ENCODE measurements around the gene ANAPC5.
"Not testable (repeated sequence)": the region's sequence is repeated elsewhere in the genome, so short reads cannot be mapped to it uniquely, and the experiment has no call there.

Gene ANAPC5

DNA sequence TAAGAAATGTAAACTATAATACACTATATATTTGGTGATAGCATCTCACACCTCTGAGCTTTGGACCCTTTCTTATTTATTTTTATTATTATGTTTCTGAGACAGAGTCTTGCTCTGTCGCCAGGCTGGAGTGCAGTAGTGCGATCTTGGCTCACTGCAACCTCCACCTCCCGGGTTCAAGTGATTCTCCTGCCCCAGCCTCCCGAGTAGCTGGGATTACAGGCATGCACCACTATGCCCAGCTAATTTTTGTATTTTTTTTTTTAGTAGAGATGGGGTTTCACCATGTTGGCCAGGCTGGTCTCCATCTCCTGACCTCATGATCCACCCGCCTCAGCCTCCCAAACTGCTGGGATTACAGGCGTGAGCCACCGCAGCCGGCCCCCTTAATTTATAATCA is 44.8 kb downstream of the ANAPC5 start:
- not testable (repeated sequence) for FAIRE-seq

- no peak for FAIRE-seq
Observed at GRCh38 chr12:121304306-121304705, 47.9 kb downstream of the ANAPC5 start.

GRCh38 chr12:121301876-121302275 is 50.3 kb downstream of the ANAPC5 start:
- FAIRE-seq: no peak

DNA sequence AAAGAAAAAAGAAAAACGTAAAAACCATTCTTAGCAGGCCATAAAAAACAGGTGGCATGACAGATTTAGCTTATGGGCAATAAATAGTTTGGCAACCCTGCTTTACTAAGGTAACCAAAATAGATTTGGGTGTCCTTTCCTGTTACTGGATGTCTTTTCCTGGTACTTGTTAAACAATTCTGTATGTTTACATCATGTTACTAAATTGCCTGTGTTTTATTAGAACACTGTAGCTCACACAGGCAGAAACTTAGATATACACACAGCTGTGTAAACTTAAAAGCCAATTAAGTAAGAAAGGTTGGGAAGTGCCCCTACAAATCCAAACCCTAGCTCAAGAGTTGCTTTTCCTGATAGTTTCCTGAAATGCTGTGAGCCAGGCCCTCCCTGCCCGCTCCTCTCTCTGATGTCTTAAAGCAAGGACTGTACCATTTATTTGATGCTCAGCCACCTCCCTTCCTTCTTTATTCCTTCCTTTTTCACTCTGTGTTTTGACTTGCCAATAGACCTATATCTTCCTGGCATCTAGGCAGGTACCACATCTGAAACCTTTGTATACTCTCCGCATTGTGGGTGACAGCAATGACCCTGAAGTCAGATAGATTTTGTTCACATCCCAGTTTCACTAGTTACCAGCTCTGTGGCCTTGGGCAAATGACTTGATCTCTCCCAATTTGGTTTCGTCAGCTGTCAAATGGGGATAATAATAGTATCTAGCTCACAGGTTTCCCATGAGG is 52.0 kb downstream of the ANAPC5 start:
- no peak for FAIRE-seq

DNA sequence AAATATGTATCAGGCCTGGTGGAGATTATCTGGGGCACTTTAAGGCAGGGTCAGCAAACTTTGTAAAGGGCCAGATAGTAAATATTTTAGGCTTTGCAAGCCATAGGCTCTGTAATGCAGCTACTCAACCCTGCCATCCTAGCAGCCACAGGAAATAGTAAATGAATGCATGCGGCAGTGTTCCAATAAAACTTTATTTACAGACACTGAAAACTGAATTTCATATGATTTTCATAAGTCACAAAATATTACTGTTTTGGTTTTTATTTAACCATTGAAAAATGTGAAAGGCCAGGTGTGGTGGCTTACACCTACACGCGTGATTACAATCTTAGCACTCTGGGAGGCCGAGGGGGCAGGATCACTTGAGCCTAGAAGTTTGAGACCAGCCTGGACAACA is 52.5 kb downstream of the ANAPC5 start:
- no peak for FAIRE-seq

- FAIRE-seq: not testable (repeated sequence)
Observed at GRCh38 chr12:121298411-121298810, 53.8 kb downstream of the ANAPC5 start.

DNA sequence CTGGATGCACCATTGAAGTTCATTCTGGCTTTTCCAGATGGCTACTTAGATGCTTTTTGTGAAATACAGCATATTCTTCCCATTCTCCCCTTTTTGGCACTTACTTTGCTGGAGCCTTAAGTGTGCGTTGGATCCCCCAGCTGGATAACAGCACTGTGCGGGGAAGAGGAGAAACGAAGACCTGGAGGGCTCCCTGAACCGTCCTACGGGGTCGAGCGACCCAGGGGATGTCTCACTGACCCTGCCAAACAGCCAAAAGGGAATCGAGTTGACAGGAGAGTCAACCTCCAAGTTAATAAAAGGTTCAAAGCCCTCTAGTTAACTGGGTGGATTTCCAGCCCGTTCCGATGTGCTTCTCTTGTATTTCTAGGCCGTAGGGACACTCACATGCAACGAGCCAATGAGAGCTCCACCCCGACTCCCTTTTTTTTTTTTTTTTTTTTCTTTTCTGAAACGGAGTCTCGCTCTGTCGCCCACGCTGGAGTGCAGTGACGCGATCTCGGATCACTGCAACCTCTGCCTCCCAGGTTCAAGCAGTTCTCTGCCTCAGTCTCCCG is 54.7 kb downstream of the ANAPC5 start:
- no peak for FAIRE-seq

- no peak for FAIRE-seq
Observed at GRCh38 chr12:121296618-121297434, 55.4 kb downstream of the ANAPC5 start, which contains the start of gene CAMKK2. CAMKK2 (minus strand) TSS chr12:121296709; CDS start chr12:121274526, 22,183 bp downstream.

DNA sequence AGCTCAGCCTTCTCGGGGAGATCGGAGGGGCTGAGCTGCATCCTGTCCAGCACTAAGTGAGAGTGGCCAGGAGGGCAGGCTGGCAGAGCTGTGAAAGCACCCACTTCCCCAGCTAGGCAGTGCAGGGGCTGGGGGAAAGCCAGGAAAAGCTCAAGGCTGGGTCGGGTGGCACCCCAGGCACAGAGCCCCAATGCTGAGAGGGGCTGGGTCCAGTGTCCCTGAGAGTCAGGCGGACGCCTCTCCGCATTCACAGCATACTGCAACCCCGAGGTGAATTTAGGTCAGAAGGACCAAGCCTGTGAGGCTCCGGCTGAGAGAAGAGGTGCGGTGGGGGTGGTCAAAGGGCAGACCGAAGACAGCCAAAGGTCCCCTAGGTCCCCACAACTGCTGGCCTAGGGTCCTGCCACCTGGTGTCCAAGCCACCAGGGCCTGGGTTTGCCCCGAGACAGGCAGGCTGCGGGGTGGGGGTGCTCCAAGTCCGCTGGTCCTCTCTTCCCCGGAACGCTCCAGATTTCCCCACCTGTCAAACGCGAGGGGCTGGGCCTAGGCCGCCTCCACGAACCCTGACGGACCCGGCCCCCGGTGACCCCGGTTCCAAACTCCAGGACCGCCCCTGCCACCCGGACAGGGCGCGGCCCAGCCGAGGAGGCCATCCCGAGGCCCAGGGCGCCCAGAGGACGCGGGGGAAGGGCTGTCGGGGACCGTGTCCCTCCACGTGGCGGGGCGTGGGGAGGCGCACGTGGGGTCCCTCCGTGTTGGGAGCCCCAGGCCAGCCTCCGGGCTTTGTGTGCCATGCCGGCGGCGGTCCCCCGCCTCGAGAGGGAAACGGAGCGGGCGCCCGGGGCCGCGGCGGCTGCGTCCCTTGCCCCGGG is 56.2 kb downstream of the ANAPC5 start:
- FAIRE-seq: no peak

GRCh38 chr12:121295116-121295745 is 57.0 kb downstream of the ANAPC5 start:
- no peak for FAIRE-seq

DNA sequence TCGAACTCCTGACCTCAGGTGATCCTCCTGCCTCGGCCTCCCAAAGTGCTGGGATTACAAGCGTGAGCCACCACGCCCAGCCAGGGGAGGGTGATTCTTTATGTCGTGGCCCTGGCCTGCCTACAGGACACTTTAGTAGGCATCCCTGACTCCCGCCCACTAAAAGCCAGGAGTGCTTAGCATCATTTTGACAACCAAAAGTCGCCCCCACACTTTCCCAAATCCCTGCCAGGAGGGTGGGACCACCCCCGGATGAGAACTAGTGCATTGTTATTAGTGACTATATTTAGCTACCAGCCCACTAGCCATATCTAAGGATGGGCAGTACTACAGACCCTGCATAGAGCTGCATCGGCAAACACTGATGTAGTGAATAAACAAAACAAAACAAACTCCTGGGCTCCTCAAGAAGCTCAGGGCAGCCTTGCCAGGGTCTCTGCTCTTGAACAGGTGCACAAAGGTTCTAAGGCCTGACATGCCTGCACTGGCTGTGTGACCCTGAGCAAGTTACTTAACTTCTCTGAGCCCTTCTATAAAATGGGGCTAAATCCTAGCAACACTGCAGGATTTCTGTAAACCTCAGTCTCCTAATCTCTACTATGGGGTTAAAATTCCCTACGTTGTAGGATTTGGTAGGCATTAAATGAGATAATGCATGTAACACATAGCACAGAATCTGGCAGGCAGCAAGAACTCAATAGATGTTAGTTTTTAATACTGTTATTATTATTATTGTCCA is 57.9 kb downstream of the ANAPC5 start:
- no peak for FAIRE-seq

DNA sequence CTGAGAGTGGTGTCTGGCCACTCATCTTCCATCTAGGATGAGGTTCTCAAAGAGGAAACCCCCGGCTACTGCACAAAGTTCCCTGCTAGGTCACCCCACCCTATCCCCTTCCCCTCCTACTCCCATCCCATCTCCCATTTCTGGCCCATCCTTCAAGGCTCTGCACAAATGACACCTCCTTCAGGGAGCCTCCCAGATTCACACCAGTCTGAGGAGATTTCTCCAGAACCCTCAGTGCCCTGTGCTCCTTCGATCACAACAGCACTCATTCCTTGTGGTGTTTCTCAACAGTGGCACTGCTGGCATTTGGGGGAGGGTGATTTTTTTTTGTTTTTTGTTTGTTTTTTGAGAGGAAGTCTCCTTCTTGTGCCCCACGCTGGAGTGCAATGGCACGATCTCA is 58.6 kb downstream of the ANAPC5 start:
- no peak for FAIRE-seq

- no peak for FAIRE-seq
Observed at GRCh38 chr12:121290410-121290809, 61.8 kb downstream of the ANAPC5 start.

- no peak for FAIRE-seq
Observed at GRCh38 chr12:121289962-121290361, 62.2 kb downstream of the ANAPC5 start.

- FAIRE-seq: no peak
Observed at GRCh38 chr12:121288986-121289385, 63.2 kb downstream of the ANAPC5 start.

GRCh38 chr12:121288158-121288845 is 63.9 kb downstream of the ANAPC5 start:
- no peak for FAIRE-seq

DNA sequence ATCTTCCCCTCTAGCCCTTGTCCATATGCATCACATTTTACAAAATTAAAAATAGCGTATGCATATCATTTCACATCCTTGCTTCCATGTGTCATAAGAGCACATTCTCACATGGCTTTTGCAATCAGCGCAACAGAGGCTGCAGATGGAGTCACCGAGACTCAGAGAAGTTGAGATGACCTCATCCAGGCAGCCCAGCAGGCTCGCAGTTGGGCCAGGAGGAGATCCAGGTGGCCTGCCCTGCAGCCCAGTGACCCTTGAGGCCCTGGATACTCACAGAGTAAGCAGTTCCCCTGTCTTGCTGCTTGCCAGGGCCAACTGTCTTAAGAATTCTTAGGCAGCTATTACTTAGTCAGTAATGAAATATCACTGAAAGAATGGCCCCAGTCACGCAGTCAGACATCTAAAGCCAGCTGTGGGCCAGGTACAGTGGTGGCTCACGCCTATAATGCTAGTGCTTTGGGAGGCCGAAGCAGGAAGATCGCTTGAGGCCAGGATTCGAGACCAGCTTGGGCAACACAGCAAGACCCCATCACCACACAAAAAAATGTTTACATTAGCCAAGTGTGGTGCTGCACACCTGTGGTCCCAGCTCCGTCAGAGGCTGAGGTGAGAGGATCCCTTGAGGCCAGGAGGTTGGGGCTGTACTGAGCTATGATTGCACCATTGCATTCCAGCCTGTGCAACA is 64.8 kb downstream of the ANAPC5 start:
- no peak for FAIRE-seq

GRCh38 chr12:121285856-121286255 is 66.4 kb downstream of the ANAPC5 start:
- FAIRE-seq: no peak

DNA sequence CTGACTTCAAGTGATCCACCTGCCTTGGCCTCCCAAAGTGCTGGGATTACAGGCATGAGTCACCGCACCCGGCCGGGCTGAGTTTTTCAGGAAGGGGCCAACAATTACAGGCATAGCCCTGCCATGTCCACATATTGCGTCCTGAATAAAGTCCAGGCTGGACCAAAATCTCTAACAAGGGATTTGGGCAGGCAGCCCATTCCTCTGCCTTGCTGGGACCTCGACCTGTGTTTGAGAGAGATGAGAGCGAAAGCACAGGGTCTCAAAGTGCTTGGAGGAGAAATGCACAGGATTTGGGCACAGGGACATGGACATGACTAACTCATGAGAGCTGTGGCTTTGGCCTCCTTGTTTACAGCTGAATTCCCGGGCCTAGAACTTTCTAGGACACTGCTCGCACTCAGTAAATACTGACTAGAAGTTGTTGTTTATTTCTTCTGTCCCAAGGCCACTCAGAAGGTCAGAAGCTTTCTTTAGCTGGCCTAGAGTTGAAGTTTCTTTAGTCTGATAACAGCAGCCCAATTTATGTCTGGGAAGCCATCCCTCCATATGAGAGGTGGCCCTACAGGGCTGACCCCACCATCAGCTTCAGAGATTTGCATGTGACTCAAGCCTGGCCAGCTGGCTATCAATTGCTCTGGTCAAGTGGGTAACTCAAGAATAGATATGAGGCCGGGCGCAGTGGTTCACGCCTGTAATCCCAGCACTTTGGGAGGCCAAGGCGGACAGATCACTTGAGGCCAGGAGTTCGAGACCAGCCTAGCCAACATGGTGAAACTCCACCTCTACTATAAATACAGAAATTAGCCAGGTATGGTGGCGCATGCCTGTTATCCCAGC is 67.4 kb downstream of the ANAPC5 start:
- FAIRE-seq: no peak
